B cell (primary cell): ENCODE measurements around the gene TPSG1.
"Not testable (repeated sequence)": the region's sequence is repeated elsewhere in the genome, so short reads cannot be mapped to it uniquely, and the experiment has no call there.

Experiments
- EZH2 ChIP-seq: IDR thresholded peaks from 2 replicates; pipeline ENCODE4 v1.6.1; 2012; ENCODE audit warnings: borderline replicate concordance, low read depth, mild to moderate bottlenecking, moderate library complexity, low read length; ENCODE audit not compliant: insufficient read depth, poor library complexity, severe bottlenecking
- TF ChIP-seq, protein P1 (sequence below): fragments of 200-600 bp; IDR thresholded peaks from one replicate; pipeline ENCODE4 v1.8.0; 2022; ENCODE audit warnings: antibody characterized with exemption, mild to moderate bottlenecking

DNA sequence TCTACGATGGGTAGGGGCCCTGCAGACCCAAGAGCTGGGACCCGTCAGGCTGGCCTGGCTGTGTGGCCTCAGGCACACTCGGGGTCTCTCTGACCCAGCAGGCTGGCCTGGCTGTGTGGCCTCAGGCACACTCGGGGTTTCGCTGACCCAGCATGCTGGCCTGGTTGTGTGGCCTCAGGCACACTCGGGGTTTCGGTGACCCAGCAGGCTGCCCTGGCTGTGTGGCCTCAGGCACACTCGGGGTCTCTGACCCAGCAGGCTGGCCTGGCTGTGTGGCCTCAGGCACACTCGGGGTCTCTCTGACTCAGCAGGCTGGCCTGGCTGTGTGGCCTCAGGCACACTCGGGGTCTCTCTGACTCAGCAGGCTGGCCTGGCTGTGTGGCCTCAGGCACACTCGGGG is 34.3 kb downstream of the TPSG1 start:
- TF ChIP-seq EZH2 = not testable (repeated sequence)
- TF ChIP-seq, protein P1, sequence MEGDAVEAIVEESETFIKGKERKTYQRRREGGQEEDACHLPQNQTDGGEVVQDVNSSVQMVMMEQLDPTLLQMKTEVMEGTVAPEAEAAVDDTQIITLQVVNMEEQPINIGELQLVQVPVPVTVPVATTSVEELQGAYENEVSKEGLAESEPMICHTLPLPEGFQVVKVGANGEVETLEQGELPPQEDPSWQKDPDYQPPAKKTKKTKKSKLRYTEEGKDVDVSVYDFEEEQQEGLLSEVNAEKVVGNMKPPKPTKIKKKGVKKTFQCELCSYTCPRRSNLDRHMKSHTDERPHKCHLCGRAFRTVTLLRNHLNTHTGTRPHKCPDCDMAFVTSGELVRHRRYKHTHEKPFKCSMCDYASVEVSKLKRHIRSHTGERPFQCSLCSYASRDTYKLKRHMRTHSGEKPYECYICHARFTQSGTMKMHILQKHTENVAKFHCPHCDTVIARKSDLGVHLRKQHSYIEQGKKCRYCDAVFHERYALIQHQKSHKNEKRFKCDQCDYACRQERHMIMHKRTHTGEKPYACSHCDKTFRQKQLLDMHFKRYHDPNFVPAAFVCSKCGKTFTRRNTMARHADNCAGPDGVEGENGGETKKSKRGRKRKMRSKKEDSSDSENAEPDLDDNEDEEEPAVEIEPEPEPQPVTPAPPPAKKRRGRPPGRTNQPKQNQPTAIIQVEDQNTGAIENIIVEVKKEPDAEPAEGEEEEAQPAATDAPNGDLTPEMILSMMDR = not testable (repeated sequence)
